OCI-LY1 (cell line): Measurements from ENCODE around the gene ZNF519.
"Not testable (repeated sequence)": the region's sequence is repeated elsewhere in the genome, so short reads cannot be mapped to it uniquely, and the experiment has no call there.

Experiments
- CTCF ChIP-seq: fragments of 200-600 bp; sonication (generic), shearing (Covaris generic); IDR thresholded peaks from 2 replicates; pipeline ENCODE4 v1.5.1; 2017; ENCODE audit warnings: mild to moderate bottlenecking, antibody characterized with exemption, low read length, moderate library complexity, mixed read lengths
- EZH2 ChIP-seq: fragments of 200-600 bp; sonication (generic), shearing (Covaris generic); IDR thresholded peaks from 2 replicates; pipeline ENCODE4 v1.8.0; 2017; ENCODE audit warnings: borderline replicate concordance, mixed run types, mild to moderate bottlenecking, antibody characterized with exemption, low read length, moderate library complexity, mixed read lengths

GRCh38 chr18:14143871-14144627 is 11.8 kb upstream of the ZNF519 start:
- not testable (repeated sequence) for TF ChIP-seq CTCF, EZH2
